ENCODE results near the gene GOLGA8R. TPM values are rescaled to one million over a fixed set of nuclear protein-coding genes. Genes with fewer than 3 reads are reported as not detected.
"Not testable (repeated sequence)": the region's sequence is repeated elsewhere in the genome, so short reads cannot be mapped to it uniquely, and the experiment has no call there.

The GOLGA8R gene
- 10.9 TPM for polyA plus RNA-seq (ENCODE audit: insufficient read length)
- long read RNA-seq, donor 1, result 0 reads
- long read RNA-seq, donor 2, result 0 reads
- long read RNA-seq, donor 3, partial matches to known transcripts, result 0 of 1 reads
- long read RNA-seq, donor 3, other reads (novel, unspliced or antisense), result 0 of 1 reads
- long read RNA-seq, donor 4, result 0 reads
- long read RNA-seq, donor 5, partial matches to known transcripts, result 0 of 1 reads
- long read RNA-seq, donor 5, other reads (novel, unspliced or antisense), result 0 of 1 reads
- long read RNA-seq, donor 6, result 0 reads
- long read RNA-seq, donor 7, result 0 reads
- long read RNA-seq, donor 8, result 0 reads

GRCh38 chr15:30414160-30414559 is at the start of gene GOLGA8R:
TSS of gene GOLGA8R (minus strand) at chr15:30414260. CDS start at chr15:30414162, 98 bp downstream.
- not testable (repeated sequence) for DNase-seq

- not testable (repeated sequence) for DNase-seq
Observed at GRCh38 chr15:30463849-30464248, 49.8 kb upstream of the GOLGA8R start.

- not testable (repeated sequence) for DNase-seq
Observed at GRCh38 chr15:30462176-30462575, 48.1 kb upstream of the GOLGA8R start.

GRCh38 chr15:30452702-30453101 is 38.6 kb upstream of the GOLGA8R start:
- DNase-seq, result not testable (repeated sequence)

GRCh38 chr15:30438348-30438747 is 24.3 kb upstream of the GOLGA8R start:
- DNase-seq, result not testable (repeated sequence)

GRCh38 chr15:30435878-30436277 is 21.8 kb upstream of the GOLGA8R start:
- not testable (repeated sequence) for DNase-seq

GRCh38 chr15:30420723-30421122 is 6.7 kb upstream of the GOLGA8R start:
- DNase-seq, result not testable (repeated sequence)

GRCh38 chr15:30407636-30408035 is 6.4 kb downstream of the GOLGA8R start:
- DNase-seq, result not testable (repeated sequence)

GRCh38 chr15:30398988-30399387 is 15.1 kb downstream of the GOLGA8R start:
- not testable (repeated sequence) for DNase-seq

- not testable (repeated sequence) for DNase-seq
Observed at GRCh38 chr15:30393664-30393991, 20.4 kb downstream of the GOLGA8R start.

GRCh38 chr15:30392766-30393663 is 21.0 kb downstream of the GOLGA8R start, which contains the start of gene CHRFAM7A:
TSS of gene CHRFAM7A (minus strand) at chr15:30393540. CDS start at chr15:30383351, 10,189 bp downstream.
- DNase-seq, result not testable (repeated sequence)

GRCh38 chr15:30386318-30386887 is 27.7 kb downstream of the GOLGA8R start:
- not testable (repeated sequence) for DNase-seq

- DNase-seq, result not testable (repeated sequence)
Observed at GRCh38 chr15:30377082-30377413, 37.0 kb downstream of the GOLGA8R start.

GRCh38 chr15:30376375-30377081 is 37.5 kb downstream of the GOLGA8R start:
- DNase-seq, result not testable (repeated sequence)

- not testable (repeated sequence) for DNase-seq
Observed at GRCh38 chr15:30375872-30376271, 38.2 kb downstream of the GOLGA8R start.

- DNase-seq, result not testable (repeated sequence)
Observed at GRCh38 chr15:30374862-30375261, 39.2 kb downstream of the GOLGA8R start.

- not testable (repeated sequence) for DNase-seq
Observed at GRCh38 chr15:30368271-30368670, 45.8 kb downstream of the GOLGA8R start.

GRCh38 chr15:30367246-30367645 is 46.8 kb downstream of the GOLGA8R start:
- DNase-seq, result not testable (repeated sequence)

GRCh38 chr15:30361404-30361803 is 52.7 kb downstream of the GOLGA8R start:
- DNase-seq, result not testable (repeated sequence)

GRCh38 chr15:30360990-30361389 is 53.1 kb downstream of the GOLGA8R start:
- DNase-seq, result not testable (repeated sequence)

- not testable (repeated sequence) for DNase-seq
Observed at GRCh38 chr15:30355043-30355442, 59.0 kb downstream of the GOLGA8R start.
